ENCODE results near the gene SPPL3.
"Not testable (repeated sequence)": the region's sequence is repeated elsewhere in the genome, so short reads cannot be mapped to it uniquely, and the experiment has no call there.

The SPPL3 gene

GRCh38 chr12:120904197-120904773 lies at the start of gene SPPL3:
Gene SPPL3 (minus strand): TSS chr12:120904358. CDS start chr12:120903867, 491 bp downstream.
- peak; percentile 99 for DNase-seq (ENCODE audit: low spot score)

- no peak for DNase-seq (ENCODE audit: low spot score)
Measured at GRCh38 chr12:120950807-120951206, 46.6 kb upstream of the SPPL3 start.

- DNase-seq (ENCODE audit: low spot score) = not testable (repeated sequence)
Measured at GRCh38 chr12:120950260-120950799, 46.2 kb upstream of the SPPL3 start.

GRCh38 chr12:120945516-120945915 lies 41.4 kb upstream of the SPPL3 start:
- DNase-seq (ENCODE audit: low spot score) = not testable (repeated sequence)

GRCh38 chr12:120944645-120945217 lies 40.6 kb upstream of the SPPL3 start:
- DNase-seq (ENCODE audit: low spot score) = peak; percentile 77

GRCh38 chr12:120943482-120943881 lies 39.3 kb upstream of the SPPL3 start:
- no peak for DNase-seq (ENCODE audit: low spot score)

GRCh38 chr12:120941846-120942405 lies 37.8 kb upstream of the SPPL3 start:
- DNase-seq (ENCODE audit: low spot score) = no peak

GRCh38 chr12:120941412-120941811 lies 37.3 kb upstream of the SPPL3 start:
- no peak for DNase-seq (ENCODE audit: low spot score)

GRCh38 chr12:120940799-120941198 lies 36.6 kb upstream of the SPPL3 start:
- no peak for DNase-seq (ENCODE audit: low spot score)

GRCh38 chr12:120940006-120940405 lies 35.8 kb upstream of the SPPL3 start:
- DNase-seq (ENCODE audit: low spot score) = no peak

- DNase-seq (ENCODE audit: low spot score) = no peak
Measured at GRCh38 chr12:120939523-120939922, 35.4 kb upstream of the SPPL3 start.

GRCh38 chr12:120938496-120938895 lies 34.3 kb upstream of the SPPL3 start:
- DNase-seq (ENCODE audit: low spot score) = no peak

GRCh38 chr12:120936197-120936596 lies 32.0 kb upstream of the SPPL3 start:
- no peak for DNase-seq (ENCODE audit: low spot score)

- DNase-seq (ENCODE audit: low spot score) = no peak
Measured at GRCh38 chr12:120933786-120934185, 29.6 kb upstream of the SPPL3 start.

GRCh38 chr12:120932956-120933526 lies 28.9 kb upstream of the SPPL3 start:
- no peak for DNase-seq (ENCODE audit: low spot score)

- no peak for DNase-seq (ENCODE audit: low spot score)
Measured at GRCh38 chr12:120932058-120932457, 27.9 kb upstream of the SPPL3 start.

- no peak for DNase-seq (ENCODE audit: low spot score)
Measured at GRCh38 chr12:120930032-120930431, 25.9 kb upstream of the SPPL3 start.

GRCh38 chr12:120928864-120929652 lies 24.9 kb upstream of the SPPL3 start:
- peak; percentile 53 for DNase-seq (ENCODE audit: low spot score)

- peak; percentile 23 for DNase-seq (ENCODE audit: low spot score)
Measured at GRCh38 chr12:120925740-120926563, 21.8 kb upstream of the SPPL3 start.

- no peak for DNase-seq (ENCODE audit: low spot score)
Measured at GRCh38 chr12:120922279-120922678, 18.1 kb upstream of the SPPL3 start.

GRCh38 chr12:120921637-120922036 lies 17.5 kb upstream of the SPPL3 start:
- no peak for DNase-seq (ENCODE audit: low spot score)

All from iPS-NIHi11 (cell line).